H1 (cell line): ENCODE data around the gene CNOT1. TPM values are rescaled to one million over a fixed set of nuclear protein-coding genes. Genes with fewer than 3 reads are reported as not detected.

Source experiments
- CTCF ChIA-PET: fragments of 300-600 bp; sonication (Branson Sonifier 250); formaldehyde crosslinking; loops from one replicate; lab custom pipeline; 2021; ENCODE audit not compliant: partially characterized antibody; lab: Charles Lee
- POLR2A ChIA-PET: fragments of 300-600 bp; sonication (Branson Sonifier 250); formaldehyde crosslinking; loops from one replicate; lab custom pipeline; 2021; ENCODE audit warnings: inconsistent platforms; ENCODE audit not compliant: partially characterized antibody; lab: Charles Lee
- DNase-seq, 2 experiments: peaks; one replicate each; pipeline versions ENCODE4 v3.0.0 to v3.0.0-alpha.2; 2010 to 2022; ENCODE audit warnings: low spot score in 2 of 2, low read depth in 1 of 2, mixed read lengths in 1 of 2
- FAIRE-seq: peaks from 2 replicates; lab custom pipeline; 2011; peaks lifted over from hg19 to GRCh38; lab: Jason Lieb, UNC
- H2AFZ ChIP-seq: 2 replicates; pipeline ENCODE4 v1.8.1; 2012; ENCODE audit warnings: low read length, inconsistent platforms
- H2AK5ac ChIP-seq: 2 replicates; pipeline ENCODE4 v1.6.1; 2013; ENCODE audit warnings: low read depth, low read length
- H2BK120ac ChIP-seq: replicated peaks from 2 replicates; pipeline ENCODE3; 2013; ENCODE audit warnings: low read depth, low read length, inconsistent platforms
- H2BK12ac ChIP-seq: 2 replicates; pipeline ENCODE4 v1.6.1; 2013; ENCODE audit warnings: low read depth, low read length
- H2BK15ac ChIP-seq: 2 replicates; pipeline ENCODE4 v1.6.1; 2013; ENCODE audit warnings: low read length
- H2BK20ac ChIP-seq: 2 replicates; pipeline ENCODE4 v1.6.1; 2013; ENCODE audit warnings: low read length
- H2BK5ac ChIP-seq: 2 replicates; pipeline ENCODE4 v1.6.1; 2013; ENCODE audit warnings: low read depth, low read length
- H3K14ac ChIP-seq: 2 replicates; pipeline ENCODE4 v1.6.1; 2013; ENCODE audit warnings: inconsistent platforms; ENCODE audit not compliant: insufficient read length
- H3K18ac ChIP-seq: 2 replicates; pipeline ENCODE4 v1.6.1; 2013; ENCODE audit warnings: low read length; ENCODE audit errors: extremely low read depth
- H3K23ac ChIP-seq: 2 replicates; pipeline ENCODE4 v1.6.1; 2013; ENCODE audit warnings: inconsistent platforms; ENCODE audit not compliant: insufficient read length
- H3K23me2 ChIP-seq: 2 replicates; pipeline ENCODE4 v1.6.1; 2013; ENCODE audit warnings: low read depth, low read length
- H3K27ac ChIP-seq: 2 replicates; pipeline ENCODE4 v1.6.1; 2011; ENCODE audit warnings: low read depth, low read length, inconsistent platforms
- H3K27me3 ChIP-seq, 4 experiments: replicated peaks in 1 of 4; 1 replicate in 1 of 4; 2 replicates in 3 of 4; pipeline versions ENCODE4 v1.6.1 to v1.8.1; 2011 to 2013; ENCODE audit warnings: low read length in 3 of 4, mild to moderate bottlenecking in 3 of 4, inconsistent platforms in 2 of 4, mixed read lengths in 2 of 4, moderate library complexity in 1 of 4; ENCODE audit not compliant: control insufficient read depth in 3 of 4, insufficient read depth in 3 of 4; ENCODE audit errors: extremely low read depth in 1 of 4
- H3K36me3 ChIP-seq, 4 experiments: 2 replicates each; pipeline versions ENCODE4 v1.6.1 to v1.8.1; 2011 to 2013; ENCODE audit warnings: mild to moderate bottlenecking in 4 of 4, low read length in 3 of 4, moderate library complexity in 2 of 4, control low read depth in 1 of 4, inconsistent platforms in 1 of 4; ENCODE audit not compliant: insufficient read depth in 4 of 4, control insufficient read depth in 2 of 4
- H3K4ac ChIP-seq: replicated peaks from 2 replicates; pipeline ENCODE3; 2013; ENCODE audit warnings: low read length, low read depth, mixed read lengths, inconsistent platforms; ENCODE audit not compliant: insufficient read length
- H3K4me1 ChIP-seq, 4 experiments: replicated peaks in 1 of 4; 1 replicate in 1 of 4; 2 replicates in 3 of 4; pipeline versions ENCODE4 v1.6.1 to v1.8.1; 2011 to 2013; ENCODE audit warnings: low read length in 3 of 4, inconsistent platforms in 2 of 4, mixed read lengths in 1 of 4; ENCODE audit not compliant: insufficient read depth in 4 of 4, control insufficient read depth in 3 of 4
- H3K4me2 ChIP-seq, 2 experiments: 2 replicates each; pipeline versions ENCODE4 v1.6.1 to v1.8.1; 2011 to 2013; ENCODE audit warnings: low read depth in 2 of 2, low read length in 2 of 2, control low read depth in 1 of 2, inconsistent platforms in 1 of 2, mild to moderate bottlenecking in 1 of 2; ENCODE audit not compliant: insufficient read depth in 1 of 2
- H3K4me3 ChIP-seq, 4 experiments: fragments of 200-600, 300-600 bp in 1 of 4; sonication (generic), shearing (Covaris generic), sonication (Bioruptor Twin) in 1 of 4; 2 replicates each; pipeline versions ENCODE4 v1.5.1 to v1.8.1; 2011 to 2016; ENCODE audit warnings: low read length in 4 of 4, low read depth in 3 of 4, control low read depth in 2 of 4, inconsistent platforms in 2 of 4, mild to moderate bottlenecking in 2 of 4, mixed read lengths in 1 of 4, moderate library complexity in 1 of 4; ENCODE audit not compliant: insufficient read depth in 2 of 4; ENCODE audit errors: extremely low read depth in 1 of 4
- H3K56ac ChIP-seq: replicated peaks from 2 replicates; pipeline ENCODE3; 2013; ENCODE audit warnings: low read depth, mild to moderate bottlenecking, mixed read lengths, low read length, inconsistent platforms; ENCODE audit not compliant: insufficient read length
- H3K79me1 ChIP-seq: 2 replicates; pipeline ENCODE4 v1.6.1; 2013; ENCODE audit warnings: low read depth, low read length, control low read depth
- H3K79me2 ChIP-seq, 2 experiments: 2 replicates each; pipeline versions ENCODE4 v1.6.1 to v1.8.1; 2012 to 2013; ENCODE audit warnings: low read length in 2 of 2, mild to moderate bottlenecking in 2 of 2, inconsistent platforms in 1 of 2; ENCODE audit not compliant: insufficient read depth in 2 of 2, control insufficient read depth in 1 of 2
- H3K9ac ChIP-seq, 4 experiments: replicated peaks in 1 of 4; 1 replicate in 1 of 4; 2 replicates in 3 of 4; pipeline versions ENCODE4 v1.6.1 to v1.8.1; 2011 to 2013; ENCODE audit warnings: low read depth in 3 of 4, low read length in 3 of 4, control low read depth in 2 of 4, mild to moderate bottlenecking in 2 of 4, moderate library complexity in 2 of 4, inconsistent platforms in 1 of 4; ENCODE audit errors: extremely low read depth in 1 of 4
- H3K9me3 ChIP-seq, 2 experiments: 2 replicates each; pipeline versions ENCODE4 v1.6.1 to v1.8.1; 2012 to 2013; ENCODE audit warnings: mild to moderate bottlenecking in 2 of 2, moderate library complexity in 2 of 2, control low read depth in 1 of 2, inconsistent platforms in 1 of 2, low read depth in 1 of 2, low read length in 1 of 2, mixed read lengths in 1 of 2; ENCODE audit not compliant: insufficient read depth in 2 of 2
- H4K20me1 ChIP-seq, 2 experiments: replicated peaks in 1 of 2; 2 replicates each; pipeline versions ENCODE3 to v1.8.1; 2011 to 2013; ENCODE audit warnings: inconsistent platforms in 2 of 2, low read length in 2 of 2, mild to moderate bottlenecking in 1 of 2; ENCODE audit not compliant: insufficient read depth in 2 of 2, control insufficient read depth in 1 of 2
- H4K5ac ChIP-seq: 2 replicates; pipeline ENCODE4 v1.6.1; 2013; ENCODE audit warnings: low read length, low read depth, mixed read lengths, inconsistent platforms; ENCODE audit not compliant: insufficient read length
- H4K8ac ChIP-seq: 2 replicates; pipeline ENCODE4 v1.8.0; 2013; ENCODE audit warnings: mild to moderate bottlenecking, moderate library complexity, low read length, inconsistent platforms; ENCODE audit not compliant: insufficient read depth; ENCODE audit errors: extremely low read depth
- H4K91ac ChIP-seq: replicated peaks from 2 replicates; pipeline ENCODE3; 2013; ENCODE audit warnings: low read length, mixed read lengths, inconsistent platforms; ENCODE audit not compliant: insufficient read length
- MAFK ChIP-seq: IDR thresholded peaks from 2 replicates; pipeline ENCODE4 v1.6.1; 2012; ENCODE audit warnings: low read depth, mild to moderate bottlenecking, improper control_type of control experiment, low read length
- POLR2A ChIP-seq, 2 experiments: IDR thresholded peaks; 1 replicate in 1 of 2; 2 replicates in 1 of 2; pipeline ENCODE4 v1.6.1; 2011; ENCODE audit warnings: low read depth in 2 of 2, low read length in 2 of 2, mild to moderate bottlenecking in 2 of 2; ENCODE audit errors: control extremely low read depth in 1 of 2
- POLR2AphosphoS5 ChIP-seq: IDR thresholded peaks from 2 replicates; pipeline ENCODE4 v1.6.1; 2011; ENCODE audit warnings: low read depth, low read length
- SUZ12 ChIP-seq: fragments of 200-600 bp; sonication (generic); IDR thresholded peaks from 2 replicates; pipeline ENCODE4 v1.6.1; 2012; ENCODE audit warnings: mild to moderate bottlenecking, inconsistent platforms, low read length, moderate library complexity, mixed read lengths
- TBP ChIP-seq: IDR thresholded peaks from 2 replicates; pipeline ENCODE4 v1.6.1; 2011; ENCODE audit warnings: low read depth, low read length, improper control_type of control experiment
- polyA plus RNA-seq, 7 experiments: library from polyadenylated mRNA; depleted of rRNA in 3 of 7; stranded (reverse) in 5 of 7; unstranded in 2 of 7; fragments of >200 nt in 5 of 7; fragments of 200-250 nt in 2 of 7; gene quantifications; 1 replicate in 5 of 7; 2 replicates in 1 of 7; 4 replicates in 1 of 7; pipeline versions ENCODE4 v1.2.1 to v1.2.3, GENCODE V29; 2011 to 2013; ENCODE audit warnings: missing spikeins in 2 of 7, mixed read lengths in 2 of 7
- total RNA-seq: library from RNA; stranded (reverse); fragmentation: NEBNext Ultra II Directional; extraction: Animal tissue kit (Norgen Biotek cat#: 25700); gene quantifications from 2 replicates; pipeline ENCODE4 v1.2.1, GENCODE V29; 2021

The CNOT1 gene
- total and polyA plus RNA-seq, 2 of the 8 experiments (the other 6 are each of a cell fraction or from before 2014, with no cell fraction given) = 306 to 319 TPM

DNA sequence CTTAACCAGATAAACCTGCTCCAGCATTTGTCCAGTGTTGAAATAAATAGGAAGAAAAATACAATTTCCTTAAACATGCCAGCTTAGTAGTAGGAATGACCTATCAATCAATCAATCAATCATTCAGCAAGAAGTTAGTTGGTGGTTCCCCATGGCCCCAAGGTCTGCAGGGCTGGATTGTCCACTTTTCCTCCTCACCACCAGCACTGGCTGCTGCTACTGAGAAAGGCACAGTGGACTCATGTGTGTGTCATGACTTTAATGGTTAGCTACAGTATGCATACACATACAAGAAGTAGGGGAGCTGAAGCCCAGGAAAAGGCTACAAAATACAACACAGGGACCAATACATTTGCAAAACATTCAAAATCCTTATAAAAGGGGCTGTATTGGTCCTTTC lies 109.9 kb downstream of the CNOT1 start:
- Histone ChIP-seq H4K91ac (no peak overlapping the region), H3K27me3 (no peaks in the 10 kb centered on the region), H4K5ac (no peak overlapping the region), H4K8ac (no peak overlapping the region), H3K56ac (no peak overlapping the region), H4K20me1 (peaks cover 9 to 21% of the 10 kb centered on the region in 2 experiments), H3K4ac (no peak overlapping the region), H2BK5ac (no peak overlapping the region), H3K14ac (no peak overlapping the region), H3K23me2 (no peaks in the 10 kb centered on the region; the same call in 1 of the 2 replicates), H3K9me3 (no peaks in the 10 kb centered on the region), H3K4me2 (no peak overlapping the region), H2BK120ac (no peak overlapping the region), H3K9ac (no peak overlapping the region)
- POLR2A ChIA-PET = interaction anchor here (0.6 to 2.2 kb wide), 6 partner anchors 8 to 160 kb away, joined by 3 to 5 read pairs (median 4); no protein-coding TSS in a partner anchor
- FAIRE-seq = no peak
- TF ChIP-seq POLR2AphosphoS5 (peak; percentile 78), POLR2A (IDR thresholded peaks at IDR 0.05; ENCODE audit: control extremely low read depth in 1 of 2, low read depth in 2 of 2, low read length in 2 of 2) (peak in 1 of 2 experiments; percentile 14; a peak in 1 of 3 replicates), TBP (no peak), SUZ12 (no peak), MAFK (no peak)
- TF ChIP-seq, all 59 proteins: peak for 2
- Histone ChIP-seq H3K23ac (no peak overlapping the region), H3K79me1 (no peaks in the 10 kb centered on the region; the same call in 1 of the 2 replicates), H2AK5ac (no peak overlapping the region), H3K18ac (no peak overlapping the region), H2AFZ (no peak overlapping the region), H2BK12ac (no peak overlapping the region), H3K27ac (no peak overlapping the region), H3K79me2 (peaks cover 0 to 16% of the 10 kb centered on the region in 2 experiments; a peak in 2 of 4 replicates), H2BK15ac (no peak overlapping the region), H3K36me3 (peaks cover 36 to 85% (median 69%) of the 10 kb centered on the region in 4 experiments), H3K4me1 (peaks cover 4 to 11% (median 5%) of the 10 kb centered on the region in 4 experiments), H3K4me3 (no peak overlapping the region), H2BK20ac (no peak overlapping the region)
- DNase-seq = no peak
- CTCF ChIA-PET = interaction anchor here (0.6 to 2.0 kb wide), 6 partner anchors 7 to 515 kb away, joined by 3 to 6 read pairs (median 3); no protein-coding TSS in a partner anchor
